Measurements from ENCODE around the gene AATF.

The AATF gene

DNA sequence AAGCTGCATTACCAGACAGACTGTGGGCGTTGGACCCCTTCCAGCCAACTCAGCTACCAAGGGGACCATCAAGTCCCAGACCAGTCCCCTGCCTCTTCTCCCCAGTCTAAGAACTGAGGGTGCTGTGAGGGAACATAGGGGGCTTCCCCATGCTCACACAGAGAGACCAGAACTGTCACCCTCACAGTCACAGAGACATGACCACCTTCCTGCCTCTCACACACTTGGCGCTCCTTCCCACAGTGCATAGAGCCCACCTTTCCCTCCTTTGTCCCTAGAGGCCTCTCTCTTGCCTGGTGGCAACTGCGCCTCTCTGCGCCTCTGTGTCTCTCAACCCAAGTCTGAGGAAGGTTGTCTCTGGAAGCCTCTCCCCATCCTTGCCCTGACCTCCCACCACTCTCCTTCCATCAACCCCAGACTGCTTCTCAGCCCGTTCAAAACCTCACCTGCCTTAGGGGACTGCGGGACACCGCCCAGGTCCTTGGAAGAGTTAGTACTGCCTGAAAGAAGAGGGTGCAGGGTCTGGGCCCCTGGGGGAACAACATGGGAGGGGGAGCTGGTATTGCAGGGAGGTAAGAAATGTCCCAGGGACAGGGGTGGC, 17.6 kb upstream of the AATF start:
- DNase-seq (ENCODE audit: low read depth) = no peak
- TF ChIP-seq, protein P1, sequence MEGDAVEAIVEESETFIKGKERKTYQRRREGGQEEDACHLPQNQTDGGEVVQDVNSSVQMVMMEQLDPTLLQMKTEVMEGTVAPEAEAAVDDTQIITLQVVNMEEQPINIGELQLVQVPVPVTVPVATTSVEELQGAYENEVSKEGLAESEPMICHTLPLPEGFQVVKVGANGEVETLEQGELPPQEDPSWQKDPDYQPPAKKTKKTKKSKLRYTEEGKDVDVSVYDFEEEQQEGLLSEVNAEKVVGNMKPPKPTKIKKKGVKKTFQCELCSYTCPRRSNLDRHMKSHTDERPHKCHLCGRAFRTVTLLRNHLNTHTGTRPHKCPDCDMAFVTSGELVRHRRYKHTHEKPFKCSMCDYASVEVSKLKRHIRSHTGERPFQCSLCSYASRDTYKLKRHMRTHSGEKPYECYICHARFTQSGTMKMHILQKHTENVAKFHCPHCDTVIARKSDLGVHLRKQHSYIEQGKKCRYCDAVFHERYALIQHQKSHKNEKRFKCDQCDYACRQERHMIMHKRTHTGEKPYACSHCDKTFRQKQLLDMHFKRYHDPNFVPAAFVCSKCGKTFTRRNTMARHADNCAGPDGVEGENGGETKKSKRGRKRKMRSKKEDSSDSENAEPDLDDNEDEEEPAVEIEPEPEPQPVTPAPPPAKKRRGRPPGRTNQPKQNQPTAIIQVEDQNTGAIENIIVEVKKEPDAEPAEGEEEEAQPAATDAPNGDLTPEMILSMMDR (conservative IDR thresholded peaks at IDR 0.05; ENCODE audit: low read length) = no peak
- H3K4me3 ChIP-seq (ENCODE audit: low read length) = no peak overlapping the region

DNA sequence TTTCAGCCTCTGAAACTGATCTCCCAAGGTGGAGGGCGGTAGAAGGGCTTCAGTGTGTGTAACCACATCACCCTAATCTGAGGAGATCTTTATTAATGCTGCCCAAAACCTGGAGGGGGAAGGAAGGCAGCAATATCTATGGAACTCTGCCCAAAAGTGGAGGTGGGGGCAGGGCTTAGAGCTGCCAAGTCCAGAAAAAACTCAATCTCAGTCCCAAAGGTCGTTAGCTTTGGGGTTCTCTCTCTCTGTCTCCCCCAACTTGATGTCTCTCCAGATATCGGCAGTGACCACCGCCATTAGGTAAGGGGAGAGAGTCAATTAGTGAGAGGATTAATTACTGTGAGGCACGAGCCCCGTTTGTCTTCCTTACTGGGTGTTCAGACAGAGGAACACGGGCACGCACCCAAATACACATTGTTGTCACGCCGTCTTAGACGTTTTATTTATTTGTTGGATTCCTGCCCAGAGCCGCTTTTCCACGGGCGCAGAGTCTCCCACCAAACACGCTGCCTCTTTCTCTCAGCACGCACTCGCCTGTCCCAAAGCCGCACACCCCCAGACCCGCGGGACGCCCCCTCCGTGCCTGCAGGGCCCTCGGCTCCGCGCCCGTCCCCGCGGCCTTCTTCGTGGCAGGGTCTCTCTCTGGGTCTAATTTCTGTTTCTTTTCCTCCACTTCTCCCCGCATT, 16.9 kb upstream of the AATF start:
- TF ChIP-seq, protein P1 (conservative IDR thresholded peaks at IDR 0.05; ENCODE audit: low read length) = no peak
- no peak overlapping the region for H3K4me3 ChIP-seq (ENCODE audit: low read length)
- no peak for DNase-seq (ENCODE audit: low read depth)

DNA sequence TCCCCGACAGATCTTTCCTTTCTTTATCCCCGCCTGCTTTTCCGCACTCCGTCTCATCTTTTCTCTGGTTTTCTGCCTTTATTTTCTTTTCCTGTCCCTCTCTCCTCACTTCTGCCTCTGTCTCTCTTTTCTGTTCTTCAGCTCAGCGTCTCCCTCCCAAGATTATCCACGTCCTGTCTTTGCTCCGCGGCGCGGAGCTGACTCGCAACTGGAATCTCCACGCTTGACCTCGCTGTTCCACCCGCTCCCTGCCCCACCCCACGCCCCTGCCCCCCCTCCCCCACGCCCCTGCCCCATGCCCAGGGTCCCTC, 16.4 kb upstream of the AATF start:
- no peak for DNase-seq (ENCODE audit: low read depth)
- no peak overlapping the region for H3K4me3 ChIP-seq (ENCODE audit: low read length)
- TF ChIP-seq, protein P1 (conservative IDR thresholded peaks at IDR 0.05; ENCODE audit: low read length) = no peak

DNA sequence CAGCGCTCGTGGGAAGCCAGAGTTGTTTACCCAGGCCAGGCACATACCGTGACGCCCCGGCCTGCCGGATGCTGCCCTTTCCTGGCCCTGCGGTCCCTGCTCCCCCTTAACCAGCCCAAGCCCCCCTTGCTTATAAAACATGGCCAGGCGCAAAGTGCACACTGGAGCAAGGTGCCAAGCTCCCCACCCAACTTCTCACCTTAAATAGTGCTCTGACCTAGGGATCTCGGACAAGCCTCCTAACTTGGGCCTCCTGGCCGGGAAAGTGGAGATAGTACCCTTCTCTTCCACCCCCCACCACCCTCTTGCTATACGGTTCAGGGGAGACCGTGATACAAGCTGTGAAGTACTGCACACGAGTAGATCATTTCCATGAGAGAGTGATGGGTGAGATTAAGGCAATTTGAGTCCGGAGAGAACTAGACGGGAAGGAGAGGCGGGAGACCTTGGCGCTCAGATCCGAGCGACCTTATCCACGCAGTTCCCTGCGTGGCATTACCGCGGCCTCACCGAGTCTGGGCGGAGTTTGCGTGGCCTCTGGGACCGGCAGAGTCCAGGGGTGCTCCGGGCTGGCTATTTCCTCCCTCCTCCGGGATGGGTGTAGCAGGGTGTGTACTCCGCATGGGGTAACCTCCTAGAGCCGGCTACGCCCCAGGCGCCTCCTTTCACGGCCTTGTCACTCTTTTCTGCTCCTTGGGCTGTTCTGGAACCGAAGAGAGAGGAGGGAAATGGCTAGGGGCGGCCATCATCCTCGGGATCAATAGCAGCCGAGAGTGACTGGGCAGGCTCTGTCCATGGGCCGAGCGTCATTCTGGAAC, 15.9 kb upstream of the AATF start:
- TF ChIP-seq, protein P1 (conservative IDR thresholded peaks at IDR 0.05; ENCODE audit: low read length) = no peak
- DNase-seq (ENCODE audit: low read depth) = no peak
- H3K4me3 ChIP-seq (ENCODE audit: low read length) = no peak overlapping the region

DNA sequence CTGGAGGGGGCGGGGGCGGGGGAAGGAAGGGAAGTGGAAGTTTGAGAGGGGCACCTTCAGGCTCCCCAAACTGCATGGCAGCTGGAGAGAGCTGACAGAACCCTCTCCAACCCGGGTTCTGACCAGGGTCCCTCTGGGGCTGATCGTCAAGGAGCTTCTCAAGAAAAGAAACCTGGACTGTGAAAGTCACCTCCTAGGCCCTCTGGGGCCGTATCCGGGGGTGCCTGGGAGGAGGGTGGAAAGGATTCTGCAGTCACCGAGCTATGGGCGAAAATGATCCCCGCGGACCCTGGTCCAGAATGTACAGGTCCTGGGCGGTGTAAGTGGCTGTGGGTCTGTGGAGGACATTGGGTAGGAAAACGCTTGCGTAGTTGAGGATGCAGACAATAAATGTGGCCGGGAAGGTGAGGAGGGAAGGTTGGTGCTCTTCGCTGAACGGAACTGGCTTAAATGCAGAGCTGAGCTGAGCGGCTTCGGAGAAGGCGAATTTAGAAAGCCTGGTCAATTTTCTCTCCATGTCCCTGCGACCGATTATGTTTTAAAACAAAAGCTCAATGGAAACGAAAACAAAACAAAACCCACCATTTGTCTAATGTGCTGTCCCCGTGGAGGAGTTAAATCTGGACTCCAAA, 15.1 kb upstream of the AATF start:
- H3K4me3 ChIP-seq (ENCODE audit: low read length) = no peak overlapping the region
- DNase-seq (ENCODE audit: low read depth) = no peak
- TF ChIP-seq, protein P1 (conservative IDR thresholded peaks at IDR 0.05; ENCODE audit: low read length) = no peak

DNA sequence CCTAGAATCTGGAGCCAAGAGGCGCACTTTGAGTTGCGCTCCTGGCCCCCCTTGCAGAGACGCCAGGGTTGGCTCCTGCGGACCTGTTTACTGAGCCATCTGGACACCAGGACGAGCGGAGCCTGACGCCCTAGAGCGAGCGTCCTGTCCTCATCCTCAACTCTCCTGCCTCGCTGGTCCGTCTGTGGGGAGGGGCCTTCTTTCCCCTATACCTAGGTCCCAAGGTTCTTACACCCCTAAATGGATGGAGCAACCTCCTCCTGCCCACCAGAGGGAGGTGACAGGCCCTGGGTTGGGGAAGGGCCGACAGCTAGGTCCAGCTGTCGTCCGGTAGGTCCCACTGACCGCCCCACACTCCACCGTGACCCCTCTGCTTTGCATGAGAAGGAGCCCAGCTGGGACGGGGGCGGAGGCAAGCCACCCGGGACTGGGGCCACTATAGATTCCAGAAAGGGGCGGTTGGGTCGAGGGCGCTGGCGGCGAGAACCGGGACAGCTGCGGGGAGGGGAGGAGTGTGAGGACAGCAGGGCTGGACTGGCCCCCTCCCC, 14.5 kb upstream of the AATF start:
- TF ChIP-seq, protein P1 (conservative IDR thresholded peaks at IDR 0.05; ENCODE audit: low read length) = no peak
- DNase-seq (ENCODE audit: low read depth) = no peak
- H3K4me3 ChIP-seq (ENCODE audit: low read length) = no peak overlapping the region

Measured in AG10803 (cell line).